Measurements from ENCODE around the gene MRPL53.

DNA sequence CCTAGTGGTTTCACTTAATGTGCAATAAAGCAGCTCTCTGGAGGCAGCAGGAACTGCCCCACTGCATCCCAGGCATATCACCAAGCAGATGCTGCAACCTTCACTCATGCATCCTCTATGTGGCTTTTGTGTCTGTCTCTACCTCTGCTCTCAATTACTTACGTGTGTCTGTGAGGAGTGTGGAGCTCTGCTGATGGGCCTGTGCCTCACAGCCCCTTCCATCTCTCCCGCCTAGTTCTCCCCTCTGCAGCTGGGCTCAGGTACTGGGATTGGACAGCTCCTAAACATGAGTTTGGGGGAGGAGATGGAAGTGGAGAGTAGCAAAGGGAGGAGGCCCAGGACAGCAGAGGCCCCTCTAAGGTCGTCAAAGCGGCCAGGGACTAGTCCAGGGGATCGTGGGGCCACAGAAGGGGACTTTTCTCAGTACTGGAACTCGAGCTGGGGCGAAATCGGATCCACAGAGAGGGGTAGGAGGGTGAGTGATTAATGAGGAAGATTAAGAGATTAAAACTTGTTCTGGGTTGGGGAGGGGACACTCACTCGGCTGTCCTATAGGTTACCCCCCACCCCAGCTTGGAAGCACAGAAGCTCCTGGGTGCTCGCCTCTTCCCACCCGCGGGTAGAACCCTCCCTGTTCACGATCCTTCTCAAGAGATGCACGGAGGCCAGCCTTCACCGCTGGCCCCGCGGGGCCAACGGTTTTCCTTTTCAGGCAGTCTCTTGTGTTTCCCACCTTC, 29.0 kb upstream of the MRPL53 start:
- TF ChIP-seq, protein P1, sequence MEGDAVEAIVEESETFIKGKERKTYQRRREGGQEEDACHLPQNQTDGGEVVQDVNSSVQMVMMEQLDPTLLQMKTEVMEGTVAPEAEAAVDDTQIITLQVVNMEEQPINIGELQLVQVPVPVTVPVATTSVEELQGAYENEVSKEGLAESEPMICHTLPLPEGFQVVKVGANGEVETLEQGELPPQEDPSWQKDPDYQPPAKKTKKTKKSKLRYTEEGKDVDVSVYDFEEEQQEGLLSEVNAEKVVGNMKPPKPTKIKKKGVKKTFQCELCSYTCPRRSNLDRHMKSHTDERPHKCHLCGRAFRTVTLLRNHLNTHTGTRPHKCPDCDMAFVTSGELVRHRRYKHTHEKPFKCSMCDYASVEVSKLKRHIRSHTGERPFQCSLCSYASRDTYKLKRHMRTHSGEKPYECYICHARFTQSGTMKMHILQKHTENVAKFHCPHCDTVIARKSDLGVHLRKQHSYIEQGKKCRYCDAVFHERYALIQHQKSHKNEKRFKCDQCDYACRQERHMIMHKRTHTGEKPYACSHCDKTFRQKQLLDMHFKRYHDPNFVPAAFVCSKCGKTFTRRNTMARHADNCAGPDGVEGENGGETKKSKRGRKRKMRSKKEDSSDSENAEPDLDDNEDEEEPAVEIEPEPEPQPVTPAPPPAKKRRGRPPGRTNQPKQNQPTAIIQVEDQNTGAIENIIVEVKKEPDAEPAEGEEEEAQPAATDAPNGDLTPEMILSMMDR (IDR thresholded peaks at IDR 0.05 in 4 of 5, conservative IDR thresholded peaks at IDR 0.05 in 1 of 5) = no peak
- TF ChIP-seq POLR2A (IDR thresholded peaks at IDR 0.05) = no peak

All from gastrocnemius medialis (tissue), 4 donors.